VCaP (cell line): ENCODE measurements around the gene PTPRN.

Source experiments
- H3K27ac ChIP-seq: fragments of 450-650 bp; 2 replicates; pipeline ENCODE4 v1.5.1; 2017
- TF ChIP-seq, protein P1 (sequence below): fragments of 450-650 bp; conservative IDR thresholded peaks from 2 replicates; pipeline ENCODE4 v1.5.1; 2017; ENCODE audit warnings: mild to moderate bottlenecking, moderate library complexity

The PTPRN gene

DNA sequence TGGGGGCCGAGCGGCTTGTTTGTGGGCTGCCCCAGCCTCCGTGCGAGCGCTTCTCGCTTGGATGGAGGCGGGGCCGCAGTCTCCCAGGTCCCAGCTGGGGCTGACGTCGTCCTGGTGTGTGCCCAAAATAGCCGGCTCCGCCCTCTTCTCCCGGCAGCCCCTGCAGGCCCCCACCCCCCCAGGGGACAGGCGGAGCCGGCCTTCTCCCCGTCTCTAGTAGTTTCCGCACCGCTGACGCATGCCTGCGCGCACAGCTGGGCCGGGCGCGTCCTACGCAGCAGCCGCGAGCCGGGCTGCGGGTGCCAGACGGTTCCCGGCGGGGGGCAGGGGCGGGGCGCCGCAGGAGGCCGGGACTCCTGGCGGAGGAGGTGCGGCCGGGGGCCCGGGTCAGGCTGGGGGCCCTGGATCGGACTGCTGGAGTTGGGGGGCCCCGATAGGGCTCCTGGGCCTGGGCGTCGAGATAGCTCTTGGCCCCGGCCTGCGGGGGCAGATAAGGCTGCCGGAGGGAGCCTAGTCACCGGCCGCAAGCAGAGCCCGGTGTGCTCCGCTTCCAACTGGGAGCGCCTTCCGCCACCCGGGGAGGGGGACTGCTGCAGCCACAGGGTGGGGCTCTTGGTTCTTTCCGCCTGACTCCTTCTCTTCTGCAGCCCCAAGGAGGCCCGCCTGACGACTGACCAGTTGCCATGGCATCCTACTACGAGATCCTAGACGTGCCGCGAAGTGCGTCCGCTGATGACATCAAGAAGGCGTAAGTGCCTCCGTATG, 29.9 kb downstream of the PTPRN start, which contains the start of gene DNAJB2:
Gene DNAJB2, plus strand, starts transcription at position 216 of the 765 bp plus-strand sequence. Its CDS starts 468 bp downstream, at position 684.
- TF ChIP-seq, protein P1, sequence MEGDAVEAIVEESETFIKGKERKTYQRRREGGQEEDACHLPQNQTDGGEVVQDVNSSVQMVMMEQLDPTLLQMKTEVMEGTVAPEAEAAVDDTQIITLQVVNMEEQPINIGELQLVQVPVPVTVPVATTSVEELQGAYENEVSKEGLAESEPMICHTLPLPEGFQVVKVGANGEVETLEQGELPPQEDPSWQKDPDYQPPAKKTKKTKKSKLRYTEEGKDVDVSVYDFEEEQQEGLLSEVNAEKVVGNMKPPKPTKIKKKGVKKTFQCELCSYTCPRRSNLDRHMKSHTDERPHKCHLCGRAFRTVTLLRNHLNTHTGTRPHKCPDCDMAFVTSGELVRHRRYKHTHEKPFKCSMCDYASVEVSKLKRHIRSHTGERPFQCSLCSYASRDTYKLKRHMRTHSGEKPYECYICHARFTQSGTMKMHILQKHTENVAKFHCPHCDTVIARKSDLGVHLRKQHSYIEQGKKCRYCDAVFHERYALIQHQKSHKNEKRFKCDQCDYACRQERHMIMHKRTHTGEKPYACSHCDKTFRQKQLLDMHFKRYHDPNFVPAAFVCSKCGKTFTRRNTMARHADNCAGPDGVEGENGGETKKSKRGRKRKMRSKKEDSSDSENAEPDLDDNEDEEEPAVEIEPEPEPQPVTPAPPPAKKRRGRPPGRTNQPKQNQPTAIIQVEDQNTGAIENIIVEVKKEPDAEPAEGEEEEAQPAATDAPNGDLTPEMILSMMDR, result 0 out of 2 replicates have a peak, but pooled peaks have one; percentile 9
- peak within 1 kb of the TSS; percentile 87 for H3K27ac ChIP-seq

DNA sequence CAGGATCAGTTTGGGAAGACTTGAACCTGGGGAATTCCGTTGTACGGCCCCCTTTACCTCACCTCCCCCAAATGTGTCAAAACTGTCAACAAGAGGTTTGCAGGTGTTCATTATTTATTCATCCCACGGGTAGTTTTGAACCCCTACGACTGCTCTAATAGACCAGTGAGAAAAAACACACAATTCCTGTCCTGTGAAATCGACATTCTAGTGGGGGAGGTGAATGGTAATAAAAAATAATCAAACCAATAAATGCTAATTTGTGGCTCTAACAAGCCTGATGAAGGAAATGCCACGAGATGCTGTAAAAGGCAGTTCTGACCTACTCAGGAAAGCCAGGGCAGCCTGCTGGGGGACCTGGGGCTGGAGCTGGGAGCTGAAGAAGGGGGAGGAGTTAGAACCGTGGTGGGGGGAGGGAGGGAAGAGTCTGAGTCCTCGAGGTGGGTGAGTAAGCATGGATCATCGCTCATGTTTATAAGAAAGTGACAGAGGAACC, 30.5 kb downstream of the PTPRN start:
- TF ChIP-seq, protein P1, result no peak
- peak overlapping the region; percentile 87 for H3K27ac ChIP-seq

DNA sequence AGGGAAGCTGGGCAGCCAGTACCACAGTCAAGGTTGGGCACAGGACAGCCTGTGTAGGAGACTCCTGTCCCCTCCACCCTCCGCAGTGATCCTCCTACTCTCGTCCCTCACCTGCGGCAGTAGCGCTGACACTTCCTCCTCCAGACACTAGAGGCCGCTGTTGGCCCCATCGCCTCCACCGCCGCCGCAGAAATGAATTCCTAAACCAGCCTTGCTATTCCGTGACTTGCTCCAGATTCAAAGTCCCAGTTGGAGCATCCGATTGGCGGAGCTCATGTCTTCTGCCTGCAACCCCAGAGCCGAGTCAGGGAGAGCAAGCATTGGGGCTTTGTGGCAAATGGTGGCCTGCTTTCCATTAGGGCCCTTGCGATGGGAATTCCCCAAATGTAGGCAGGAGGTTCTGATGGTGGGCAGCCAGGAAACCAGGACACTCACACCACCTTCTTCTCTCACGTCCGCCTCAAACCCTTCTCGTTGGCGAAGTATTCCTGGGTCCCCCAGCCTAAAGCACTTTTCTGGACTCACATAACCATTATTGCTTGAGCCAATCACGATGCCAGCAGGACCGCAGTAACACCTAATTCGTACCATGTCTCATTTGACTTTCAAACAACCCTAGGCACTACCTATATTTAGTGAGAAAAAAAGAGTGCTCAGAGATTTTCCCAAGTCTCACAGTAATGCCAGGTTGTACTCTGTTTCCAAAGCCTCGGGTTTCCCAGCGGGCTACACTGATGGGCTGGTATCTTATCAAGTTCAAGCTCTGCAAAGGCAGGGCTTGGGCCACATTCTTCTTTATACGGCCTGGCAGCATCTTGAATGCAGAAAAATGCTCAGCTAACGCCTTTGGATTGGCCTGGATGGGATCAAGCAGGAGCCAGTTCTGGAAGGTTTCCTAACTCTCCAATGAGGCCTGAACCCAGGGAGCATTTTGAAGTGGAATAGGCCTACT, 31.2 kb downstream of the PTPRN start:
- TF ChIP-seq, protein P1, result peak; percentile 98
- H3K27ac ChIP-seq, result peak overlapping the region; percentile 87

DNA sequence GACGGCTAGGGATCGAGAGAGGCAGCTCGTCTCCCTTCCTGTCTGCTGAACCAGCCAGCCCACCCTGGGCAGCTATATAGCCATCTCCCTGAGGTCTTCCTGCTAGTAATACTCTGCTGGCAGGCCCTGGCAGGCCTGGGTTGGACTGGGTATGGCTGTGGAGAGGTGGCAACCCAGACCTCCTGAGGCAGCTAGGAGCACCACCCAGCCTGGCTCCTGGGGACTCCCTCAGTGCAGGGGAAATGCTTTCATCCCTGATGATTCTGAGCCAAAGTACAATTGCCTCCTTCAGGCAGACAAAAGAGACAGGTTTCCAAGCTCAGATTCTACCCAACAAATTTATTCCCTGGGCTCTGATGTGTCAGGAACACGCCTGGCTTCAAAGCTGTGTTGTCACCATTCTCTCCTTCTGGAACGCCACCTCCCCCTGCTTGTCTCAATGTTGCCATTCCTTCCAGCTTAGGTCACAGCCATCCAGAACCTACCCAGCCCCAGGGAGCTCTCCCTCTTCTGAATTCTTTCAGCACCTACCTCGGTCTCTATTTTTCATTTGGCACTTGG, 34.8 kb downstream of the PTPRN start:
- H3K27ac ChIP-seq, result no peak overlapping the region
- TF ChIP-seq, protein P1, result no peak

DNA sequence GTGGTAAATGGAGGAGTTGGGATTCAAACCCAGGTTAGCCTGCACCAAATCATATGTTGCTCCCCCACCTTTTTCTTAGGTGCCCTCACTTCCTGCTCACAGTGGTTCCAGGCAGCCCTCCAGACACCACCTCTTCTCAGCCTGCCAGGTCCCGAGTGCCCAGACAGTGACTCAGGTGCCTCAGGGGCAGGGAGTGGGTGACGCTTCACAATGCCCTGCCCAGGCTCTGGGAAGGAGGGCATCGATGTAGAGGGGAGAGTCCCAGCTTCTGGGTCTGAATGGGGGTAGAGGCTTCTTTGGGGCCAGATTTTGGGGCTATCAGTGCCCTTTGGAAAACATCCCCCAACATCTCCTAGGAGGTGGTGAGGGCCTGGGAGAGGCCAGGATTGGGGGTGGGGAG, 35.3 kb downstream of the PTPRN start:
- no peak overlapping the region for H3K27ac ChIP-seq

DNA sequence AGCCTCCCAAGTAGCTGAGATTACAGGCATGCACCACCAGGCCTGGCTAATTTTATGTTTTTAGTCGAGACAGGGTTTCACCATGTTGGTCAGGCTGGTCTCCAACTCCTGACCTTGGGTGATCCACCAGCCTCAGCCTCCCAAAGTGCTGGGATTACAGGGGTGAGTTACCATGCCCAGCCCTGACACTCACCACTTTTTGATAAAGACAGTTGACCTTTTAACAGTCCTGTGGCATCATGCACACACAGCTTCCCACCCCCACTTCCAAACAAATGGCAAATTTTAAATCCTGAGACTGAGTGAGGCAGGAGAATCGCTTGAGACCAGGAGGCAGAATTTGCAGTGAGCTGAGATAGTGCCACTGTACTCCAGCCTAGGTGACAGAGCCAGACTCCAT, 36.2 kb downstream of the PTPRN start:
- no peak overlapping the region for H3K27ac ChIP-seq
- TF ChIP-seq, protein P1, result no peak

More for the DNA sequence above, 35.3 kb downstream of the PTPRN start:
- TF ChIP-seq, protein P1, result no peak
